Bronchial epithelial cell (primary cell): ENCODE results near the gene AMN. TPM values are rescaled to one million over a fixed set of nuclear protein-coding genes. Genes with fewer than 3 reads are reported as not detected.

Source experiments
- DNase-seq: peaks from one replicate; pipeline ENCODE4 v3.0.0-alpha.2; 2010; ENCODE audit warnings: low read depth
- FAIRE-seq: peaks from 2 replicates; lab custom pipeline; 2011; peaks lifted over from hg19 to GRCh38; lab: Jason Lieb, UNC
- H3K27me3 ChIP-seq: 2 replicates; pipeline ENCODE4 v1.5.1; 2011; ENCODE audit warnings: low read length; ENCODE audit not compliant: control insufficient read depth, insufficient read depth
- H3K36me3 ChIP-seq: 2 replicates; pipeline ENCODE4 v1.5.1; 2011; ENCODE audit warnings: low read length; ENCODE audit not compliant: control insufficient read depth, insufficient read depth
- H3K4me3 ChIP-seq: 2 replicates; pipeline ENCODE4 v1.5.1; 2011; ENCODE audit warnings: mild to moderate bottlenecking, low read depth, low read length, control low read depth
- total RNA-seq: library from RNA; depleted of rRNA; stranded (reverse); fragments of >200 nt; gene quantifications from 2 replicates; pipeline ENCODE4 v1.2.1, GENCODE V29; 2014
- TF ChIP-seq, protein P1 (sequence below): IDR thresholded peaks from 2 replicates; pipeline ENCODE4 v1.5.1; 2011; ENCODE audit warnings: mild to moderate bottlenecking, moderate library complexity, low read length, control low read depth, inconsistent platforms; ENCODE audit not compliant: insufficient read depth, severe bottlenecking

The AMN gene
- total RNA-seq, 1 donor from 2014 or later: 4.2 TPM

DNA sequence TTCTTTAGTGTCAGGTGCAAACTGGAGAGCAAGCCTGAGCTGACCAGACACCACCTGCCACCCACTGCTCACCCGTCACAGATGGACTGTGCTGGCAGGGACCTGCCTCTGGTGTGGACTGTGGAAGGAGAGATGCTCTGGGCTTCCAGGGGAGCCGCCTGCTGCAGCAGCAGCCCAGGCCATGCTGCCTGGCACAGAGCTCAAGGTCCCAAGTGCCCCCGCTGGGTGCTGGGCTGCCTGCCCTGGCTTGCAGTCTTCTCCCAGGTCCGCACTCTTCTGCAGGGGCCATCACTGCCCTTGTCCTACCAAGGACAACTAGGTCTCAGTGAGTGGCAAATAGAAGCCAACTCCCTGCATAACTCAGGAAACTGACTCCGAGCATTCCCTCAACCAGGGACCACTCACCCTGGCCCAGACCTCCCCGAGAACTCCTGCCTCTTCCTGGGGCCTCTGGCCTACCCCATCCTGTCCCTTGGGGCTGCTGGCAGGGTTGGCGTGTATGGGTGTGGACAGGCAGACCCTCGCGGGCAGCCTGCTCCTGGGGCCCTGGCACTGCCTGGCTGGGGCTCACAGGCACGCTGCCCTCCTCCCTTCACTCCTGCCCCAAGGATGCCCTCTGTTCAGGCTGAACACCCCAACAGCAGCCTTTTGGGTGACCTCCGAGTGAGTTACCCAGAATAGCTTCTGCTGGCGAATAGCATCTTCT lies 9.3 kb downstream of the AMN start:
- peaks cover 2% of the 10 kb centered on the region for H3K36me3 ChIP-seq
- FAIRE-seq: no peak
- peaks cover 8% of the 10 kb centered on the region for H3K27me3 ChIP-seq
- H3K4me3 ChIP-seq: no peak overlapping the region
- no peak for DNase-seq
- TF ChIP-seq, protein P1, sequence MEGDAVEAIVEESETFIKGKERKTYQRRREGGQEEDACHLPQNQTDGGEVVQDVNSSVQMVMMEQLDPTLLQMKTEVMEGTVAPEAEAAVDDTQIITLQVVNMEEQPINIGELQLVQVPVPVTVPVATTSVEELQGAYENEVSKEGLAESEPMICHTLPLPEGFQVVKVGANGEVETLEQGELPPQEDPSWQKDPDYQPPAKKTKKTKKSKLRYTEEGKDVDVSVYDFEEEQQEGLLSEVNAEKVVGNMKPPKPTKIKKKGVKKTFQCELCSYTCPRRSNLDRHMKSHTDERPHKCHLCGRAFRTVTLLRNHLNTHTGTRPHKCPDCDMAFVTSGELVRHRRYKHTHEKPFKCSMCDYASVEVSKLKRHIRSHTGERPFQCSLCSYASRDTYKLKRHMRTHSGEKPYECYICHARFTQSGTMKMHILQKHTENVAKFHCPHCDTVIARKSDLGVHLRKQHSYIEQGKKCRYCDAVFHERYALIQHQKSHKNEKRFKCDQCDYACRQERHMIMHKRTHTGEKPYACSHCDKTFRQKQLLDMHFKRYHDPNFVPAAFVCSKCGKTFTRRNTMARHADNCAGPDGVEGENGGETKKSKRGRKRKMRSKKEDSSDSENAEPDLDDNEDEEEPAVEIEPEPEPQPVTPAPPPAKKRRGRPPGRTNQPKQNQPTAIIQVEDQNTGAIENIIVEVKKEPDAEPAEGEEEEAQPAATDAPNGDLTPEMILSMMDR: no peak

DNA sequence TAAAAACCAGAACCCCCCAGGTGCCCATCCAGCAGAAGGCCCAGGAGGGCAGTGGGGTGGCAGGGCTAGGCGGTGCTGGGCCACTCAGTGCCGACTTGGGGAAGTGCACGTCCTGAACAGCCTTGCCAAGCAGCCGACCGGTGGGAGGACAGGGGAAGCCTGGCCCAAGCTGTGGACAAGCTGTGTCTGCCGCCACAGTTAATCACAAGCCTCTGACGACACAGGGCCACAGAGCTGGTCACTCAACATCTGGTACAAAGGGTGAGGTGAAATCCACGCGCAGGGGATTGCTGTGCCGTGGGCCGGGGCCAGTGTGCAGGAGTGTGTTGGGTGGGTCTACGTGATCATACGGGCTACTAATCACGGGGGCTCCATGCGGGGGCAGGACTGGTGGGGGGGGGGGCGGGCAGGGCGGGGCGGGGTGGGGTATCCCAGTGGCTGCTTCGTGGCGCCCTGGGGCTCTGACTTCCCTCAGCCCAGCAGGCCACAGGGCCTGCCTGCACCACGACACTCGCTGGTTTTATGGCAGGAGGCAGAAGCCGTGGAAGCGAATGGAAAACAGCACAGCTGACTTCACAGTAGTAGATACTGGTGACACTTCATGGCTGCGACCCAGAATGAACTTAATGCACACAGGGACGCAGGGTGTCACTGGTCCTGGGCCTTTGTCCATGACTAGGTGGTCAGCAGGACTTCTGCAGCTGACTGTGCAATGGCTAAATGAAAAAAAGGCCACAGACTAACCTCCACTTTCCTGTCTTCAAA lies 10.2 kb downstream of the AMN start:
- H3K36me3 ChIP-seq: peaks cover 8% of the 10 kb centered on the region
- DNase-seq: no peak

DNA sequence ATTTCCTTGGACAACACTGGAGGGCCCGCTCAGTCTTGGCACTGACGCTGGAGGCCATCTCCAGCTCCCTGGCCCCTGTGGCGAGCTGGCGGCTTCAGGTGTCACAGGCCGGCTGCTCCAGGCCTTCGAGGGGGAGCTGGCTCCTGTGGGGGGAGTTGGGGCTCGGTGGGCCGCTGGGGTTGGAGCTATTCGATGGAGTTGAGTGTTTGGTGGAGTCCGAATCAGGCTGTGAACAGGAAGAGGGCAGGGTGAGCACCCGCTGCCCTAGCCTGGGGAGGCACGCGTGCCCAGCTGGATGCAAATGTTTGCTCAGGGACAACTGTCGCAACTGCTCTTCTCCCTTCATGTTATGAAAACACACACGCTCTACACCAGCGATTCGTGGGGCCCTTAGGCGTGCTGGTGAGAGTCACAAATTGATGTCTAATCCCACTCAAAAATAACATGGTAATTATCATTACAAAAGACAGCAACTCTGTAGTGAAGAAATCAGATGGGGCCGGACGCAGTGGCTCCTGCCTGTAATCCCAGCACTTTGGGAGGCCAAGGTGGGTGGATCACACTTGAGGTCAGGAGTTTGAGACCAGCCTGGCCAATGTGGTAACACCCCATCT lies 11.3 kb downstream of the AMN start:
- peaks cover 11% of the 10 kb centered on the region for H3K36me3 ChIP-seq
- TF ChIP-seq, protein P1: no peak
- FAIRE-seq: no peak

More for the DNA sequence above, 10.2 kb downstream of the AMN start:
- Histone ChIP-seq H3K27me3 (peaks cover 8% of the 10 kb centered on the region), H3K4me3 (no peak overlapping the region)
- FAIRE-seq: no peak
- TF ChIP-seq, protein P1: no peak

DNA sequence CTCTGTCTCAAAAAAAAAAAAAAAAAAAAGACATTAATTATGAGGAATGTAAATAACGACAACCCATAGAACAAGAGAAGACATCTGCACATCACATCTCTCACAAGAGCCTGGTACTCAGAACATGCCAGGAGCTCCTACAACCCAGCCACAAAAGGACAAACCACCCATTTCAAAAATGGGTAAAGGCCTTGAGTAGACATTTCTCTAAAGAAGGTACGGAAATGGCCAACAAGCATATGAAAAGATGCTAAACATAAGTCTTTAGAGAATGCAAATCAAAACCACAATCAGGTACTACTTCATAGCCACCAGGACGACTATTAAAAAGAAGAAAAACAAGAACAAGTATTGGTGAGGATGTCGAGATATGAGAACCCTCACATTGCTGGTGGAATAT lies 13.3 kb downstream of the AMN start:
- Histone ChIP-seq H3K27me3 (no peaks in the 10 kb centered on the region), H3K36me3 (peaks cover 18% of the 10 kb centered on the region), H3K4me3 (no peak overlapping the region)
- TF ChIP-seq, protein P1: no peak
- DNase-seq (no peak), FAIRE-seq (no peak)

More for the DNA sequence above, 11.3 kb downstream of the AMN start:
- no peak for DNase-seq
- Histone ChIP-seq H3K27me3 (peaks cover 8% of the 10 kb centered on the region), H3K4me3 (no peak overlapping the region)

- TF ChIP-seq, protein P1: no peak
- FAIRE-seq: no peak
- no peak for DNase-seq
These were observed 15.1 kb downstream of the AMN start for GRCh38 chr14:102937331-102938175.

More at GRCh38 chr14:102937331-102938175, 15.1 kb downstream of the AMN start:
- peaks cover 24% of the 10 kb centered on the region for H3K36me3 ChIP-seq
- no peaks in the 10 kb centered on the region for H3K27me3 ChIP-seq
- no peak overlapping the region for H3K4me3 ChIP-seq
